K562 (cell line): ENCODE data around the gene MED15. TPM values are rescaled to one million over a fixed set of nuclear protein-coding genes. Genes with fewer than 3 reads are reported as not detected.
A peak's percentile ranks its signal among the peaks of the same experiment; 100 is the strongest.

Experiments used
- CBX3 ChIP-seq, 2 experiments: IDR thresholded peaks; 1 replicate in 1 of 2; 2 replicates in 1 of 2; pipeline ENCODE4 v1.6.1; 2012; ENCODE audit warnings: inconsistent platforms in 2 of 2, low read length in 2 of 2, borderline replicate concordance in 1 of 2, control low read depth in 1 of 2
- EP300 ChIP-seq: IDR thresholded peaks from 2 replicates; pipeline ENCODE4 v1.6.1; 2012; ENCODE audit warnings: low read length, improper control_type of control experiment
- ETV1 ChIP-seq: fragments of 450-650 bp; conservative IDR thresholded peaks from 2 replicates; pipeline ENCODE4 v1.6.1; 2016; ENCODE audit warnings: missing genetic modification characterization, control low read depth, low read depth, missing compliant biosample characterization
- IRF2 ChIP-seq: sonication (generic); formaldehyde crosslinking; IDR thresholded peaks from 2 replicates; pipeline ENCODE4 v1.8.1; 2022; ENCODE audit warnings: mild to moderate bottlenecking, missing genetic modification reagents
- KAT2B ChIP-seq: IDR thresholded peaks from one replicate; pipeline ENCODE4 v1.6.1; 2012; ENCODE audit warnings: low read depth, mild to moderate bottlenecking, control low read depth, inconsistent platforms, low read length, moderate library complexity
- POLR2G ChIP-seq: fragments of 200-400 bp; formaldehyde crosslinking; IDR thresholded peaks from 2 replicates; pipeline ENCODE4 v1.6.1; 2017; ENCODE audit warnings: low read depth, mild to moderate bottlenecking, antibody characterized with exemption, low read length, moderate library complexity
- PTRF ChIP-seq: fragments of 450-650 bp; IDR thresholded peaks from 2 replicates; pipeline ENCODE4 v1.6.1; 2016; ENCODE audit warnings: mild to moderate bottlenecking, missing genetic modification characterization, missing compliant biosample characterization
- RAD51 ChIP-seq: fragments of 450-650 bp; IDR thresholded peaks from 2 replicates; pipeline ENCODE4 v1.7.1; 2016; ENCODE audit warnings: low read depth, mild to moderate bottlenecking, borderline replicate concordance
- RBM17 ChIP-seq: fragments of 200-400 bp; formaldehyde crosslinking; IDR thresholded peaks from 2 replicates; pipeline ENCODE4 v1.6.1; 2017; ENCODE audit warnings: low read depth, mild to moderate bottlenecking, low read length, borderline replicate concordance
- SLC30A9 ChIP-seq: fragments of 250-450 bp; sonication (Bioruptor Pico); IDR thresholded peaks from 2 replicates; pipeline ENCODE4 v1.8.0; 2022; ENCODE audit warnings: mild to moderate bottlenecking, moderate library complexity
- YY1 ChIP-seq, 3 experiments: IDR thresholded peaks; 2 replicates each; pipeline ENCODE4 v1.6.1; 2011; ENCODE audit warnings: low read length in 2 of 3, mild to moderate bottlenecking in 2 of 3, moderate library complexity in 2 of 3, borderline replicate concordance in 1 of 3, control low read depth in 1 of 3, low read depth in 1 of 3; ENCODE audit not compliant: insufficient read depth in 3 of 3, insufficient replicate concordance in 2 of 3, control insufficient read depth in 1 of 3, insufficient read length in 1 of 3; ENCODE audit errors: extremely low read depth in 1 of 3
- ZEB2 ChIP-seq: fragments of 450-650 bp; IDR thresholded peaks from 2 replicates; pipeline ENCODE4 v1.6.1; 2016
- ZNF282 ChIP-seq: sonication (generic); formaldehyde crosslinking; IDR thresholded peaks from 2 replicates; pipeline ENCODE4 v1.8.1; 2023; ENCODE audit warnings: missing genetic modification reagents
- ZNF668 ChIP-seq: fragments of 250-450 bp; sonication (Bioruptor Pico); IDR thresholded peaks from 2 replicates; pipeline ENCODE4 v1.8.0; 2022; ENCODE audit warnings: mild to moderate bottlenecking, inconsistent platforms
- polyA plus RNA-seq, 8 experiments: library from polyadenylated mRNA; depleted of rRNA in 4 of 8; stranded (reverse) in 5 of 8; unstranded in 3 of 8; fragments of >200 nt; fragmentation: Nextera tagmentation in 2 of 8; fragmentation: Illumina TruSeq in 1 of 8; extraction: Ambion mirVana in 2 of 8; extraction: Trizol in 1 of 8; gene quantifications; 2 replicates each; pipeline versions ENCODE4 v1.2.1 to v1.2.3, GENCODE V29; 2011 to 2014; ENCODE audit warnings: inconsistent platforms in 1 of 8, missing spikeins in 1 of 8
- total RNA-seq, 7 experiments: library from RNA; depleted of rRNA in 6 of 7; stranded (reverse); fragments of >200 nt in 6 of 7; fragmentation: Illumina TruSeq in 2 of 7; extraction: Trizol in 2 of 7; gene quantifications; 2 replicates each; pipeline versions ENCODE4 v1.2.1 to v1.2.3, GENCODE V29; 2011 to 2021; ENCODE audit warnings: low replicate concordance in 1 of 7
- TF ChIP-seq, protein P1 (sequence below), 2 experiments: fragments of 450-650 bp in 1 of 2; sonication (generic) in 1 of 2; formaldehyde crosslinking; conservative IDR thresholded peaks; 2 replicates each; pipeline versions ENCODE4 v1.4.0 to v1.8.1; 2020 to 2022; ENCODE audit warnings: mild to moderate bottlenecking in 1 of 2, missing genetic modification reagents in 1 of 2
- TF ChIP-seq, protein P2 (sequence below): IDR thresholded peaks from 2 replicates; pipeline ENCODE4 v1.6.1; 2014; ENCODE audit warnings: antibody characterized with exemption
- TF ChIP-seq, protein P3 (sequence below): fragments of 250-450 bp; sonication (Bioruptor Pico); IDR thresholded peaks from 2 replicates; pipeline ENCODE4 v1.9.0; 2021; ENCODE audit warnings: mild to moderate bottlenecking
- TF ChIP-seq, protein P4 (sequence below): fragments of 250-450 bp; sonication (Bioruptor Pico); IDR thresholded peaks from 2 replicates; pipeline ENCODE4 v1.5.0; 2022; ENCODE audit warnings: mild to moderate bottlenecking
- TF ChIP-seq, protein P5 (sequence below): fragments of 250-450 bp; sonication (Bioruptor Pico); IDR thresholded peaks from 2 replicates; pipeline ENCODE4 v1.8.0; 2021; ENCODE audit warnings: moderate library complexity, mild to moderate bottlenecking, inconsistent platforms
- TF ChIP-seq, protein P6 (sequence below): fragments of 450-650 bp; IDR thresholded peaks from 2 replicates; pipeline ENCODE4 v1.6.1; 2017; ENCODE audit warnings: mild to moderate bottlenecking, moderate library complexity

MED15 gene
- total and polyA plus RNA-seq, 9 of the 15 experiments (the other 6 are each of a cell fraction or from before 2014, with no cell fraction given) = 4.0 to 271 (median 60.1) TPM

DNA sequence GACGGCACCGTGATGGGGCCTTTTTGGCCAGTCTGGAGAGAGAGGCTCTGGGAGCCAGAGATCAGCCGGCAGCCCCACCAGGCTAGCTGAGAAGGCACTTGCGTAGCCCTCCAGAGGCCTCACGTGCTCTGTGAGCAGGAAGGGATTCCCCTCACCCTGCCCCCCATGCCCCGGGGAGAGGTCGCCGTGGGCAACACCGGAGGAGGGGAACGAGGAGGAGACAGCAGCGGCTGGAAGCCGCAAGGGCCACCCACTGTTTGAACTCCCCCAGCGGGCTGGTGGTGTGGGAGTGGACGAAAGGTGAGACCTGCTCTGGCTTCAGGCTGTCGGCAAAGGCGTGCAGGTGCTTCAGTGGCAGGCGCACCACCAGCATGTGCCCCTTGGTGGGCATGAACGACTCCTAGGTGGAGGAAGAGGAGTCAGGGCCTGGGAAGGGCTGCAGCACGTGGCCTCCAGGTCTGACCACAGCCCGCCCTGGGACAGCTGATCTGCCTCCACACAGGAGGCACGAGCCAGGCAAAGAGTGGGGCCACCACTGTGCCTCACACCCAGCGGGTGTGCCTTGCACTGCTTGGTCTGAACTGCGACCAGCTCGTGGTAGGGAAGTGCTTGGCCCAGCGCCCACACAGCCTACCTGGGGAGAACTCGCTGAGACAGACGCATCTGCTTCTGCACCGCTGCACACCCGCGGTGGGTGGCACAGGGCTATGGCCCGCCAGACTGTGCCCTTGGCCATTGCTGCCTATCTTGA lies 99.9 kb downstream of the MED15 start (continued):
- TF ChIP-seq EP300 = no peak
- TF ChIP-seq, protein P1, sequence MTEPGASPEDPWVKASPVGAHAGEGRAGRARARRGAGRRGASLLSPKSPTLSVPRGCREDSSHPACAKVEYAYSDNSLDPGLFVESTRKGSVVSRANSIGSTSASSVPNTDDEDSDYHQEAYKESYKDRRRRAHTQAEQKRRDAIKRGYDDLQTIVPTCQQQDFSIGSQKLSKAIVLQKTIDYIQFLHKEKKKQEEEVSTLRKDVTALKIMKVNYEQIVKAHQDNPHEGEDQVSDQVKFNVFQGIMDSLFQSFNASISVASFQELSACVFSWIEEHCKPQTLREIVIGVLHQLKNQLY (CRISPR knock-in tag; conservative IDR thresholded peaks at IDR 0.05) = no peak
- 0 out of 2 replicates have a peak, but pooled peaks have one; percentile 17 for TF ChIP-seq RAD51
- TF ChIP-seq, protein P2, sequence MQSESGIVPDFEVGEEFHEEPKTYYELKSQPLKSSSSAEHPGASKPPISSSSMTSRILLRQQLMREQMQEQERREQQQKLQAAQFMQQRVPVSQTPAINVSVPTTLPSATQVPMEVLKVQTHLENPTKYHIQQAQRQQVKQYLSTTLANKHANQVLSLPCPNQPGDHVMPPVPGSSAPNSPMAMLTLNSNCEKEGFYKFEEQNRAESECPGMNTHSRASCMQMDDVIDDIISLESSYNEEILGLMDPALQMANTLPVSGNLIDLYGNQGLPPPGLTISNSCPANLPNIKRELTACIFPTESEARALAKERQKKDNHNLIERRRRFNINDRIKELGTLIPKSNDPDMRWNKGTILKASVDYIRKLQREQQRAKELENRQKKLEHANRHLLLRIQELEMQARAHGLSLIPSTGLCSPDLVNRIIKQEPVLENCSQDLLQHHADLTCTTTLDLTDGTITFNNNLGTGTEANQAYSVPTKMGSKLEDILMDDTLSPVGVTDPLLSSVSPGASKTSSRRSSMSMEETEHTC = peak; percentile 19; the same call in 1 of the 2 replicates
- TF ChIP-seq YY1 (IDR thresholded peaks at IDR 0.05; ENCODE audit: borderline replicate concordance in 1 of 3, control insufficient read depth in 1 of 3, extremely low read depth in 1 of 3, insufficient read depth in 3 of 3, insufficient read length in 1 of 3, insufficient replicate concordance in 2 of 3, low read depth in 1 of 3, low read length in 2 of 3) = peak in 1 of 3 experiments; percentile 13
- peak in 1 of 2 experiments; percentile 31; a peak in 1 of 3 replicates for TF ChIP-seq CBX3 (IDR thresholded peaks at IDR 0.05; ENCODE audit: borderline replicate concordance in 1 of 2, low read length in 2 of 2)
- no peak for TF ChIP-seq SLC30A9
- TF ChIP-seq, protein P3, sequence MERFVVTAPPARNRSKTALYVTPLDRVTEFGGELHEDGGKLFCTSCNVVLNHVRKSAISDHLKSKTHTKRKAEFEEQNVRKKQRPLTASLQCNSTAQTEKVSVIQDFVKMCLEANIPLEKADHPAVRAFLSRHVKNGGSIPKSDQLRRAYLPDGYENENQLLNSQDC (CRISPR knock-in tag) = no peak
- TF ChIP-seq ZNF282 = no peak
- TF ChIP-seq, protein P4, sequence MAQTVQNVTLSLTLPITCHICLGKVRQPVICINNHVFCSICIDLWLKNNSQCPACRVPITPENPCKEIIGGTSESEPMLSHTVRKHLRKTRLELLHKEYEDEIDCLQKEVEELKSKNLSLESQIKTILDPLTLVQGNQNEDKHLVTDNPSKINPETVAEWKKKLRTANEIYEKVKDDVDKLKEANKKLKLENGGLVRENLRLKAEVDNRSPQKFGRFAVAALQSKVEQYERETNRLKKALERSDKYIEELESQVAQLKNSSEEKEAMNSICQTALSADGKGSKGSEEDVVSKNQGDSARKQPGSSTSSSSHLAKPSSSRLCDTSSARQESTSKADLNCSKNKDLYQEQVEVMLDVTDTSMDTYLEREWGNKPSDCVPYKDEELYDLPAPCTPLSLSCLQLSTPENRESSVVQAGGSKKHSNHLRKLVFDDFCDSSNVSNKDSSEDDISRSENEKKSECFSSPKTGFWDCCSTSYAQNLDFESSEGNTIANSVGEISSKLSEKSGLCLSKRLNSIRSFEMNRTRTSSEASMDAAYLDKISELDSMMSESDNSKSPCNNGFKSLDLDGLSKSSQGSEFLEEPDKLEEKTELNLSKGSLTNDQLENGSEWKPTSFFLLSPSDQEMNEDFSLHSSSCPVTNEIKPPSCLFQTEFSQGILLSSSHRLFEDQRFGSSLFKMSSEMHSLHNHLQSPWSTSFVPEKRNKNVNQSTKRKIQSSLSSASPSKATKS (CRISPR knock-in tag) = no peak
- TF ChIP-seq POLR2G = no peak
- no peak for TF ChIP-seq ETV1
- no peak for TF ChIP-seq KAT2B
- peak; percentile 89; the same call in 1 of the 2 replicates for TF ChIP-seq IRF2
- TF ChIP-seq, protein P5, sequence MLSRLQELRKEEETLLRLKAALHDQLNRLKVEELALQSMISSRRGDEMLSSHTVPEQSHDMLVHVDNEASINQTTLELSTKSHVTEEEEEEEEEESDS = no peak
- TF ChIP-seq RBM17 = no peak
- TF ChIP-seq ZEB2 = no peak
- TF ChIP-seq PTRF (tag) = no peak
- TF ChIP-seq, protein P6, sequence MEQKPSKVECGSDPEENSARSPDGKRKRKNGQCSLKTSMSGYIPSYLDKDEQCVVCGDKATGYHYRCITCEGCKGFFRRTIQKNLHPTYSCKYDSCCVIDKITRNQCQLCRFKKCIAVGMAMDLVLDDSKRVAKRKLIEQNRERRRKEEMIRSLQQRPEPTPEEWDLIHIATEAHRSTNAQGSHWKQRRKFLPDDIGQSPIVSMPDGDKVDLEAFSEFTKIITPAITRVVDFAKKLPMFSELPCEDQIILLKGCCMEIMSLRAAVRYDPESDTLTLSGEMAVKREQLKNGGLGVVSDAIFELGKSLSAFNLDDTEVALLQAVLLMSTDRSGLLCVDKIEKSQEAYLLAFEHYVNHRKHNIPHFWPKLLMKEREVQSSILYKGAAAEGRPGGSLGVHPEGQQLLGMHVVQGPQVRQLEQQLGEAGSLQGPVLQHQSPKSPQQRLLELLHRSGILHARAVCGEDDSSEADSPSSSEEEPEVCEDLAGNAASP = no peak
- no peak for TF ChIP-seq ZNF668 (CRISPR knock-in tag)
